CD4-positive, alpha-beta T cell treated with Interleukin-4 for 1 hour (primary cell): ENCODE results near the gene RNASE7.

Experiments used
- DNase-seq, 2 donors: peaks; one replicate each; pipeline ENCODE4 v3.0.0-alpha.2; 2020 to 2022

Gene RNASE7

GRCh38 chr14:21043974-21044618 lies 1.9 kb downstream of the RNASE7 start:
- peak in 1 of 2 donors; percentile 22 for DNase-seq

GRCh38 chr14:21047378-21047781 lies 5.2 kb downstream of the RNASE7 start:
- DNase-seq, result no peak

GRCh38 chr14:21048638-21049037 lies 6.5 kb downstream of the RNASE7 start:
- DNase-seq, result no peak

GRCh38 chr14:21049271-21049673 lies 7.1 kb downstream of the RNASE7 start:
- DNase-seq, result no peak

GRCh38 chr14:21050597-21050996 lies 8.4 kb downstream of the RNASE7 start:
- no peak for DNase-seq

GRCh38 chr14:21053184-21054122 lies 11.3 kb downstream of the RNASE7 start:
- DNase-seq, result no peak

- DNase-seq, result no peak
These were observed 12.1 kb downstream of the RNASE7 start for GRCh38 chr14:21054123-21054767.

- DNase-seq, result no peak
These were observed 12.6 kb downstream of the RNASE7 start for GRCh38 chr14:21054768-21055145.

- DNase-seq, result no peak
These were observed 13.4 kb downstream of the RNASE7 start for GRCh38 chr14:21055432-21056117.

GRCh38 chr14:21056520-21057163 lies 14.5 kb downstream of the RNASE7 start:
- no peak for DNase-seq

- no peak for DNase-seq
These were observed 15.9 kb downstream of the RNASE7 start, which contains the start of gene RNASE8 for GRCh38 chr14:21057803-21058675. RNASE8 (plus strand) TSS chr14:21057822; CDS start chr14:21057893, 71 bp downstream.

GRCh38 chr14:21058903-21059302 lies 16.7 kb downstream of the RNASE7 start:
- no peak for DNase-seq

GRCh38 chr14:21059842-21060613 lies 17.9 kb downstream of the RNASE7 start:
- DNase-seq, result no peak

GRCh38 chr14:21060614-21061346 lies 18.6 kb downstream of the RNASE7 start:
- no peak for DNase-seq

- no peak for DNase-seq
These were observed 19.1 kb downstream of the RNASE7 start for GRCh38 chr14:21061347-21061668.

GRCh38 chr14:21063479-21063878 lies 21.3 kb downstream of the RNASE7 start:
- no peak for DNase-seq

GRCh38 chr14:21066882-21067502 lies 24.8 kb downstream of the RNASE7 start:
- DNase-seq, result peak in 1 of 2 donors; percentile 42

- peak; percentile 76 to 78 for DNase-seq
These were observed 26.6 kb downstream of the RNASE7 start for GRCh38 chr14:21068521-21069387.
